Natural killer cell (primary cell): ENCODE measurements around the gene SHISAL1. TPM values are rescaled to one million over a fixed set of nuclear protein-coding genes. Genes with fewer than 3 reads are reported as not detected.

Experiments
- ATAC-seq, 3 donors: fragments of 150-1000 bp in 2 of 3; fragments of 200-7000 bp in 1 of 3; cut with Tn5 transposase; 1 replicate in 1 of 3; 2 replicates in 2 of 3; pipeline ENCODE4 v1.10.0; 2021; ENCODE audit warnings: mild to moderate bottlenecking in 2 of 3, moderate library complexity in 2 of 3
- DNase-seq, 2 donors: peaks; one replicate each; pipeline versions ENCODE4 v3.0.0 to v3.0.0-alpha.2; 2013 to 2021; ENCODE audit warnings: mixed read lengths in 1 of 2
- H3K27ac ChIP-seq: one replicate; pipeline ENCODE4 v1.5.1; 2013; ENCODE audit warnings: mild to moderate bottlenecking, low read length
- H3K27me3 ChIP-seq: one replicate; pipeline ENCODE4 v1.6.1; 2013; ENCODE audit warnings: low read length; ENCODE audit not compliant: control insufficient read depth, insufficient read depth
- H3K36me3 ChIP-seq: one replicate; pipeline ENCODE4 v1.6.1; 2013; ENCODE audit warnings: low read length; ENCODE audit not compliant: control insufficient read depth, insufficient read depth
- H3K4me1 ChIP-seq: one replicate; pipeline ENCODE4 v1.6.1; 2013; ENCODE audit warnings: low read length; ENCODE audit not compliant: control insufficient read depth, insufficient read depth
- H3K4me3 ChIP-seq: one replicate; pipeline ENCODE4 v1.5.1; 2013; ENCODE audit warnings: low read length
- H3K9me3 ChIP-seq: one replicate; pipeline ENCODE4 v1.6.1; 2013; ENCODE audit warnings: low read length; ENCODE audit not compliant: control insufficient read depth, insufficient read depth
- H3K27ac Mint-ChIP-seq, 2 donors: one replicate each; pipeline ENCODE4 v1.8.0; 2022; ENCODE audit warnings: mild to moderate bottlenecking in 2 of 2, mixed read lengths in 2 of 2, moderate library complexity in 1 of 2
- H3K27me3 Mint-ChIP-seq, 2 donors: one replicate each; pipeline ENCODE4 v1.8.0; 2022; ENCODE audit warnings: low read depth in 2 of 2, mixed read lengths in 2 of 2
- H3K36me3 Mint-ChIP-seq: one replicate; pipeline ENCODE4 v1.8.0; 2022; ENCODE audit warnings: mixed read lengths
- H3K4me1 Mint-ChIP-seq, 2 donors: one replicate each; pipeline ENCODE4 v1.8.0; 2022; ENCODE audit warnings: mixed read lengths in 2 of 2
- H3K4me3 Mint-ChIP-seq: one replicate; pipeline ENCODE4 v1.8.0; 2022; ENCODE audit warnings: mild to moderate bottlenecking, moderate library complexity, mixed read lengths
- H3K9me3 Mint-ChIP-seq, 2 donors: one replicate each; pipeline ENCODE4 v1.8.0; 2022; ENCODE audit warnings: mixed read lengths in 2 of 2
- CTCF ChIP-seq: fragments of 200-600 bp; IDR thresholded peaks from one replicate; pipeline ENCODE4 v1.8.0; 2022; ENCODE audit warnings: antibody characterized with exemption
- WGBS: methylation state at CpG from one replicate; pipeline ENCODE4 v1.1.7; 2013; ENCODE audit warnings: missing lambda C conversion rate; ENCODE audit not compliant: insufficient coverage; 5-methylcytosine and 5-hydroxymethylcytosine counted together
- intact Hi-C: fragments of 100-400 bp; cut with micrococcal nuclease; formaldehyde crosslinking; loops from one replicate; pipeline ENCODE4 v1.14.2; 2022
- total RNA-seq, 4 donors: library from RNA; stranded (reverse); fragments of 120-200 nt in 1 of 4; gene quantifications; one replicate each; pipeline versions ENCODE4 v1.2.3 to v1.2.4, GENCODE V29; 2013 to 2022

Gene SHISAL1
- total RNA-seq, 3 donors from 2014 or later (not counting 1 experiment from before 2014, with no cell fraction given) = not detected

GRCh38 chr22:44209343-44209742, 103.4 kb downstream of the SHISAL1 start:
- Mint-ChIP-seq H3K4me3 (no peak overlapping the region), H3K27ac (peak overlapping the region in 1 of 2 donors; percentile 4), H3K9me3 (peaks cover 3 to 11% of the 10 kb centered on the region in 2 donors), H3K4me1 (peaks cover 29 to 40% of the 10 kb centered on the region in 2 donors), H3K36me3 (peaks cover 14% of the 10 kb centered on the region), H3K27me3 (no peaks in the 10 kb centered on the region)
- Histone ChIP-seq H3K36me3 (peaks cover 2% of the 10 kb centered on the region), H3K4me3 (no peak overlapping the region), H3K9me3 (no peaks in the 10 kb centered on the region), H3K27me3 (no peaks in the 10 kb centered on the region), H3K27ac (no peak overlapping the region), H3K4me1 (peaks cover 6% of the 10 kb centered on the region)
- intact Hi-C loops = no loop called here
- TF ChIP-seq CTCF = no peak
- no peak for DNase-seq
- no peak for ATAC-seq
- 74% methylated on average over 2 of the region's 3 CpGs for WGBS

- Histone ChIP-seq H3K36me3 (peaks cover 6% of the 10 kb centered on the region), H3K27me3 (no peaks in the 10 kb centered on the region), H3K4me1 (peaks cover 6% of the 10 kb centered on the region), H3K9me3 (no peaks in the 10 kb centered on the region), H3K4me3 (no peak overlapping the region), H3K27ac (no peak overlapping the region)
- H3K9me3 Mint-ChIP-seq = peaks cover 3 to 11% of the 10 kb centered on the region in 2 donors
- TF ChIP-seq CTCF = no peak
- no peaks in the 10 kb centered on the region for H3K27me3 Mint-ChIP-seq
- peak overlapping the region; percentile 31 for H3K4me3 Mint-ChIP-seq
- 95% methylated on average over 3 of the region's 4 CpGs for WGBS
- peaks cover 18% of the 10 kb centered on the region for H3K36me3 Mint-ChIP-seq
- intact Hi-C loops = no loop called here
- H3K27ac Mint-ChIP-seq = peak overlapping the region; percentile 59 to 81
- peaks cover 29 to 40% of the 10 kb centered on the region in 2 donors for H3K4me1 Mint-ChIP-seq
- ATAC-seq (no peak), DNase-seq (no peak)
Observed at GRCh38 chr22:44207981-44208317, 104.8 kb downstream of the SHISAL1 start.

GRCh38 chr22:44207173-44207980, 105.4 kb downstream of the SHISAL1 start:
- no peaks in the 10 kb centered on the region for H3K27me3 ChIP-seq
- ATAC-seq (no peak), DNase-seq (no peak)
- Mint-ChIP-seq H3K36me3 (peaks cover 22% of the 10 kb centered on the region), H3K27me3 (no peaks in the 10 kb centered on the region), H3K4me1 (peaks cover 29 to 40% of the 10 kb centered on the region in 2 donors), H3K4me3 (no peak overlapping the region), H3K9me3 (peaks cover 3 to 11% of the 10 kb centered on the region in 2 donors), H3K27ac (peak overlapping the region; percentile 59 to 81)
- H3K27ac ChIP-seq = no peak overlapping the region
- intact Hi-C loops = no loop called here
- peaks cover 6% of the 10 kb centered on the region for H3K36me3 ChIP-seq
- H3K4me1 ChIP-seq = peaks cover 6% of the 10 kb centered on the region
- WGBS = 82% methylated on average over 15 of the region's 16 CpGs
- no peak for TF ChIP-seq CTCF
- no peaks in the 10 kb centered on the region for H3K9me3 ChIP-seq
- no peak overlapping the region for H3K4me3 ChIP-seq
